Vagina (tissue), 2 donors: ENCODE data around the gene SPINK2. TPM values are rescaled to one million over a fixed set of nuclear protein-coding genes. Genes with fewer than 3 reads are reported as not detected.

Experiments
- DNase-seq, 2 donors: peaks; one replicate each; pipeline ENCODE4 v3.0.0-alpha.2; 2017; ENCODE audit errors: extremely low spot score in 2 of 2
- H3K27ac ChIP-seq: fragments of 200-600 bp; sonication (generic); one replicate; pipeline ENCODE4 v1.5.1; 2019
- H3K27me3 ChIP-seq: fragments of 200-600 bp; sonication (generic); one replicate; pipeline ENCODE4 v1.5.1; 2019
- H3K36me3 ChIP-seq, 2 donors: fragments of 200-600 bp; sonication (generic); one replicate each; pipeline ENCODE4 v1.5.1; 2017 to 2019
- H3K4me1 ChIP-seq: fragments of 200-600 bp; sonication (generic); one replicate; pipeline ENCODE4 v1.5.1; 2019
- H3K4me3 ChIP-seq, 2 donors: fragments of 200-600 bp; sonication (generic); 1 replicate in 1 of 2; 2 replicates in 1 of 2; pipeline ENCODE4 v1.5.1; 2016 to 2019
- H3K9me3 ChIP-seq: fragments of 200-600 bp; sonication (generic); one replicate; pipeline ENCODE4 v1.5.1; 2019
- POLR2A ChIP-seq, 2 donors: fragments of 450-650 bp; IDR thresholded peaks; one replicate each; pipeline ENCODE4 v1.6.1; 2017; ENCODE audit warnings: antibody characterized with exemption in 2 of 2, mild to moderate bottlenecking in 2 of 2, moderate library complexity in 2 of 2
- POLR2AphosphoS5 ChIP-seq, 2 donors: sonication (generic); formaldehyde crosslinking; IDR thresholded peaks; one replicate each; pipeline ENCODE4 v1.9.0; 2017; ENCODE audit warnings: antibody characterized with exemption in 2 of 2, mild to moderate bottlenecking in 2 of 2, low read depth in 1 of 2; ENCODE audit not compliant: insufficient read depth in 1 of 2
- intact Hi-C: fragments of 100-400 bp; cut with DNase I; formaldehyde crosslinking; loops from one replicate; pipeline ENCODE4 v1.15.1; 2023
- total RNA-seq: library from RNA; depleted of rRNA; stranded (reverse); fragments of >200 nt; gene quantifications from one replicate; pipeline ENCODE4 v1.2.3, GENCODE V29; 2016
- TF ChIP-seq, protein P1 (sequence below), 3 experiments: fragments of 450-650 bp in 2 of 3; fragments of 200-600 bp in 1 of 3; sonication (generic) in 1 of 3; IDR thresholded peaks; one replicate each; pipeline ENCODE4 v1.5.1; 2017 to 2019; ENCODE audit warnings: antibody characterized with exemption in 3 of 3, mild to moderate bottlenecking in 2 of 3, moderate library complexity in 2 of 3

Gene SPINK2
- total RNA-seq, 1 donor from 2014 or later, result 4.4 TPM

DNA sequence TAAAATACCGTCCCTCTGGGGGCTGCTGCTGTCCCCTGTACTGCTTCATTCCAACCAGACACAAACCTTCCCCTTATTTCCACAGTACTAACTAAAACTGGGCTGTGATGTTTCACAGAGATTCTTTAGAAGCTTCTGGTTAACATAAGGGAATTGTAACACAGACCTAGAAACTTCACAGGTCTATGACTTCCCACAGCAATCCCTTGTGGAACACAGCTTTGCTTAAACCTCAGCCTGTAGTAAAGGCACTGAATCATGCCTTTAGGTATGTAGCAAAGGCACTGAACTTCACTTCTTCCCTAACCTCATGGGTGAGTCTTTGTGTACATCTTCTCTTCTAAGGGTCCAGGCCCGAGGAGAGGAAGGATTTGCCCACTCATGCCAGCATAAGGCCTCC is 49.4 kb downstream of the SPINK2 start:
- intact Hi-C loops, result no loop called here
- Histone ChIP-seq H3K27ac (no peak overlapping the region), H3K4me1 (no peaks in the 10 kb centered on the region), H3K36me3 (no peaks in the 10 kb centered on the region), H3K9me3 (no peaks in the 10 kb centered on the region), H3K4me3 (no peak overlapping the region), H3K27me3 (no peaks in the 10 kb centered on the region)
- TF ChIP-seq POLR2A (IDR thresholded peaks at IDR 0.05), result no peak
- TF ChIP-seq POLR2AphosphoS5 (IDR thresholded peaks at IDR 0.05; ENCODE audit: insufficient read depth in 1 of 2, low read depth in 1 of 2), result no peak
- TF ChIP-seq, protein P1, sequence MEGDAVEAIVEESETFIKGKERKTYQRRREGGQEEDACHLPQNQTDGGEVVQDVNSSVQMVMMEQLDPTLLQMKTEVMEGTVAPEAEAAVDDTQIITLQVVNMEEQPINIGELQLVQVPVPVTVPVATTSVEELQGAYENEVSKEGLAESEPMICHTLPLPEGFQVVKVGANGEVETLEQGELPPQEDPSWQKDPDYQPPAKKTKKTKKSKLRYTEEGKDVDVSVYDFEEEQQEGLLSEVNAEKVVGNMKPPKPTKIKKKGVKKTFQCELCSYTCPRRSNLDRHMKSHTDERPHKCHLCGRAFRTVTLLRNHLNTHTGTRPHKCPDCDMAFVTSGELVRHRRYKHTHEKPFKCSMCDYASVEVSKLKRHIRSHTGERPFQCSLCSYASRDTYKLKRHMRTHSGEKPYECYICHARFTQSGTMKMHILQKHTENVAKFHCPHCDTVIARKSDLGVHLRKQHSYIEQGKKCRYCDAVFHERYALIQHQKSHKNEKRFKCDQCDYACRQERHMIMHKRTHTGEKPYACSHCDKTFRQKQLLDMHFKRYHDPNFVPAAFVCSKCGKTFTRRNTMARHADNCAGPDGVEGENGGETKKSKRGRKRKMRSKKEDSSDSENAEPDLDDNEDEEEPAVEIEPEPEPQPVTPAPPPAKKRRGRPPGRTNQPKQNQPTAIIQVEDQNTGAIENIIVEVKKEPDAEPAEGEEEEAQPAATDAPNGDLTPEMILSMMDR (IDR thresholded peaks at IDR 0.05), result no peak
- DNase-seq, result no peak

DNA sequence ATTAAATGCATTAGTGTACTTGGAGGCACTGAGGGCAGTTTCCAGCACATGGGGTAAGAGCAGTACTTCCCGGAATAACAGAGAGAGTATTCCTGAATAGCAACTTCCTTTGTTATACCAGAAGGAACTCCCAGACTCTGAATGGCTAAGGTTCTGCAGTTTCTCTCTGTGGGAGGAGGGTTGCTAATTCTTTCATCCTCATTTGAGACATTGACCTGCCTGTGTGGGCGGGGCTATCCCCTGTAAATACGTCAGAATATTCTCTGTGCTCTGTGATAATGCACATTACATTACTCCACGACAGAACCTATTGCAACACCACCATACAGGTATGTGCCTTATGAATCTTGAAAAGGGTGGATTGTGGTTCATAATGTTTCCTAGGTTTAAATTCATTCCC is 52.7 kb downstream of the SPINK2 start:
- no peak for DNase-seq
- H3K27ac ChIP-seq, result no peak overlapping the region
- H3K4me3 ChIP-seq, result no peak overlapping the region
- intact Hi-C loops, result no loop called here
- no peaks in the 10 kb centered on the region for H3K36me3 ChIP-seq
- H3K27me3 ChIP-seq, result no peaks in the 10 kb centered on the region
- H3K9me3 ChIP-seq, result no peaks in the 10 kb centered on the region
- TF ChIP-seq, protein P1 (IDR thresholded peaks at IDR 0.05), result no peak
- no peak for TF ChIP-seq POLR2A (IDR thresholded peaks at IDR 0.05)
- peak in 1 of 2 donors; percentile 7 for TF ChIP-seq POLR2AphosphoS5 (IDR thresholded peaks at IDR 0.05; ENCODE audit: insufficient read depth in 1 of 2, low read depth in 1 of 2)
- H3K4me1 ChIP-seq, result no peaks in the 10 kb centered on the region

DNA sequence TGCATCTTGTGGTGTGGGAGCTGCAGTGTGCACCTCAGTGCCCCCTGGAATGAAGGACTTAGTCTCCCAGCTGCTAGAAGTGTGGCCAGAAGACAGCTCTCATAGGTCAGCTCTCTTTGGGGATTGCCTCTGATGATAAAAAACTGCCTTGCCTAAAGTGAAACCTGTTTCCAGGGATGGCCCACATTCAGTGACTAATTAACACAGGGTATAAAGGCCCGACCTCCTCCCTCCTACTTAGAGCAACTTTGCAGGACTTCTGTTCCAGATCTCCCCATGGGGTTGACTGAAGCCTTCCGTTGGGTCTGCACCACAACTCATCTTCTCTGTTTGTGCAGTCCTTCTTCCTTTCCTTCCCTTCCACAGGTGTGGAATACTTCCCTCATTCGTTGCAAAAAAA is 53.2 kb downstream of the SPINK2 start:
- Histone ChIP-seq H3K27ac (no peak overlapping the region), H3K4me3 (no peak overlapping the region), H3K27me3 (no peaks in the 10 kb centered on the region), H3K36me3 (no peaks in the 10 kb centered on the region), H3K9me3 (no peaks in the 10 kb centered on the region), H3K4me1 (no peaks in the 10 kb centered on the region)
- DNase-seq, result no peak
- intact Hi-C loops, result no loop called here
- TF ChIP-seq, protein P1 (IDR thresholded peaks at IDR 0.05), result no peak
- TF ChIP-seq POLR2AphosphoS5 (IDR thresholded peaks at IDR 0.05; ENCODE audit: insufficient read depth in 1 of 2, low read depth in 1 of 2) (no peak), POLR2A (IDR thresholded peaks at IDR 0.05) (no peak)

DNA sequence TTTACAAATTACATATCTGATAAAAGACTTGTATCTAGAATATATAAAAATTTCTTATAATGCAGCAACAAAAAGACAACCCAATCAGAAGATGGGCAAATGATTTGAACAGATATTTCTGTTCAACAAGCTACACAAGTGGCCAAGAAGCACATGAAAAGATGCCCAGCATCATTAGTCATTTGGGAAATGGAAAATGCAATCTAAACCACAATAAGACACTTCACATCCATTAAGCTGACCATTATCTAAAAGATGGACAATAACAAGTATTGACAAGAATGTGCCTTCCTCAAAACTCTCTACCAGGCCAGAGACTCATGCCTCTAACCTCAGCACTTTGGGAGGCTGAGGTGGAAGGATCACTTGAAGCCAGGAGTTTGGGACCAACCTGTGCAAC is 53.9 kb downstream of the SPINK2 start:
- intact Hi-C loops, result no loop called here
- H3K36me3 ChIP-seq, result no peaks in the 10 kb centered on the region
- H3K27ac ChIP-seq, result no peak overlapping the region
- no peaks in the 10 kb centered on the region for H3K4me1 ChIP-seq
- no peaks in the 10 kb centered on the region for H3K27me3 ChIP-seq
- DNase-seq, result no peak
- no peaks in the 10 kb centered on the region for H3K9me3 ChIP-seq
- H3K4me3 ChIP-seq, result no peak overlapping the region
- no peak for TF ChIP-seq POLR2AphosphoS5 (IDR thresholded peaks at IDR 0.05; ENCODE audit: insufficient read depth in 1 of 2, low read depth in 1 of 2)
- TF ChIP-seq POLR2A (IDR thresholded peaks at IDR 0.05), result no peak
- TF ChIP-seq, protein P1 (IDR thresholded peaks at IDR 0.05), result no peak

DNA sequence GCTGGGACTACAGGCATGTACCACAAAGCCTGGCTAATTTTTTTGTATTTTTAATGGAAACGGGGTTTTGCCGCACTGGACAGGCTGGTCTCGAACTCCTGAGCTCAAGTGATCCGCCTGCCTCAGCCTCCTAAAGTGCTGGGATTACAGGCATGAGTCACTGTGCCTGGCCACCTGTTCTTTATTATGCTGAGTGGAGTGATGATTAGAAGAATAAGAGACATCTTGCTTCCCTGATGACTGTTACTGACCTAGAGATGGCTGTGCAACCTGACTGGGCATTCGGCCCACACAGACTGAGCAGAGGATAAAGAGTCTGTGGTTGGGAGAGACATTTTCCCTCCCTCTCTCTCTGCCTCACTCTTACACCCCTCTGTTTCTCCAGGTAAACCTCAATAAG is 56.7 kb downstream of the SPINK2 start:
- no peaks in the 10 kb centered on the region for H3K36me3 ChIP-seq
- TF ChIP-seq, protein P1 (IDR thresholded peaks at IDR 0.05), result no peak
- TF ChIP-seq POLR2AphosphoS5 (IDR thresholded peaks at IDR 0.05; ENCODE audit: insufficient read depth in 1 of 2, low read depth in 1 of 2) (no peak), POLR2A (IDR thresholded peaks at IDR 0.05) (no peak)
- no peaks in the 10 kb centered on the region for H3K4me1 ChIP-seq

More for the DNA sequence above, 56.7 kb downstream of the SPINK2 start:
- no peak overlapping the region for H3K27ac ChIP-seq
- intact Hi-C loops, result no loop called here
- H3K4me3 ChIP-seq, result no peak overlapping the region
- no peak for DNase-seq
- H3K9me3 ChIP-seq, result no peaks in the 10 kb centered on the region
- H3K27me3 ChIP-seq, result no peaks in the 10 kb centered on the region
